GM19193 (cell line): ENCODE measurements around the gene ARHGEF33.

ENCODE experiments used
- POLR2A ChIP-seq: IDR thresholded peaks from 4 replicates; pipeline ENCODE4 v1.6.1; 2011; ENCODE audit not compliant: insufficient read depth, insufficient read length; ENCODE audit errors: extremely low read depth

The ARHGEF33 gene

DNA sequence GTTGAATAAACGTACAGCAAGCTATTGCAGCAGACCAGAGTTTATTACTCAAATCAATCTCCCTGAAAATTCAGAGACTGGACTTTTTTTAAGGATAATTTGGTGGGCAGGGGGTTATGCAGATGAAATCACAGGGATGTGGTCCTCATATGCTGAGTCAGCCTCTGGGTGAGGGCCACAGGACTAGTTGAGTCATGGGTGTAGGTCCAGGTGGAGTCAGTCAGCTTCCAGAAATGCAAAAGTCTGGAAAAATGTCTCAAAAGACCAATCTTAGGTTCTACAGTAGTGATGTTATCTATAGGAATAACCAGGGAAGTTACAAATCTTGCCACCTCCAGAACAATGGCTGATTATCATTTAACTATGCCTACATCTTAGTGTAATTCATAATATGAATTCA, 51.1 kb downstream of the ARHGEF33 start:
- TF ChIP-seq POLR2A: no peak

DNA sequence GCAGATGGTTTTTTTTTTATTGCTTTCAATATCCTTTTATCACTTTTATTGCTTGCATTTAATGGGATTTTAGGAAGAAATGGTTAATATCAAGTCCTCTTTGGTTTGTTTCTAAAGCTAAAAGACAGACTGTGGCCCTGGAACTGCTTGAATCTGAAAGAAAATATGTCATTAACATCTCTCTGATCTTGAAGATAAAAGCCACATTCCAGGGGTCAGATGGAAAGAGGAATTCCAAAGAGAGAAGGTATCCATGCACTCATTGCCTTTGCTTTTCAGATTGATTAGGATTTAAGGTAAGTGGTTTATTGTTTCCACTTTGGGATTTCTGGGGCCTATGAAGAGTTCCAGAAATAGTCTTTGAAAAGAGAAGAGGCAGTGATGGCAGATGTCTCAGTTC, 54.1 kb downstream of the ARHGEF33 start:
- TF ChIP-seq POLR2A: no peak

DNA sequence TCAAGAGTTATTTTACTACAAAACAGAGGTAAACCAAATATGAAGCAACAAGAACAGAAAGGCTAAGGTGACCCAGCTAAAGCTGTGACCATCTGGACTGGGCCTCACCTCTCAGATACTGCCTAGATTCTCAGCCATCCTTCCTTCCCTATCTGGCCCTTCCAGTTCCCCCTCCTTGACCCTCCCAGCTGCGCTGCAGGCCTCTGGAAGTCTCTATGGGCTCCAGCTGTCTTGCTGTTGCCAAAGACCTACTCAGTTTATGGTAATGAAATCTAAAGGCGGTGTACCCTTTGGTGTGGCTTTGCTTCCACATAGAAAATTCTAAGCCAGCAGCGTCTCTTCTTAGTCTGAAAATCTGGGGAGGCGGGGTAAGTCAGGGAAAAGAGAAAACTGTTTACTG, 55.7 kb downstream of the ARHGEF33 start:
- TF ChIP-seq POLR2A: no peak

DNA sequence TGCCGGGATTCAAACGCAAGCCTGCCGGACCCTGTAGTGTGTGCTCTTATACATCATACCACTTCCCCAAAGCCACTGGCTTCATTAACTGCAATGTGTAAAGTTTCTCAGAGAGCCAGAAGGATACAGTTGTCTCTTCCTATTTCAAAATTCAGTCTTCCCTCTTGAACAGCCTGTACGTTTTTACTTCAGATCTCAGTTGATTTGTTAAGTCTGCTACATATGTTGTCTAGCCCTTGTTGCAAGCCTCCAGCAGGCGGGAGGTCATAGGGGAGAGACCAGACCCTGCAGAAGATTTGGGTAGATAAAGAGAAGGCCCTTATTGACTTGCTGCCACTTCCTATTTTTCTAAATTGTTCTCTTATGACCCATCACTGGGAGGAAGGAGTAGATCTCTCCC, 56.2 kb downstream of the ARHGEF33 start:
- no peak for TF ChIP-seq POLR2A

DNA sequence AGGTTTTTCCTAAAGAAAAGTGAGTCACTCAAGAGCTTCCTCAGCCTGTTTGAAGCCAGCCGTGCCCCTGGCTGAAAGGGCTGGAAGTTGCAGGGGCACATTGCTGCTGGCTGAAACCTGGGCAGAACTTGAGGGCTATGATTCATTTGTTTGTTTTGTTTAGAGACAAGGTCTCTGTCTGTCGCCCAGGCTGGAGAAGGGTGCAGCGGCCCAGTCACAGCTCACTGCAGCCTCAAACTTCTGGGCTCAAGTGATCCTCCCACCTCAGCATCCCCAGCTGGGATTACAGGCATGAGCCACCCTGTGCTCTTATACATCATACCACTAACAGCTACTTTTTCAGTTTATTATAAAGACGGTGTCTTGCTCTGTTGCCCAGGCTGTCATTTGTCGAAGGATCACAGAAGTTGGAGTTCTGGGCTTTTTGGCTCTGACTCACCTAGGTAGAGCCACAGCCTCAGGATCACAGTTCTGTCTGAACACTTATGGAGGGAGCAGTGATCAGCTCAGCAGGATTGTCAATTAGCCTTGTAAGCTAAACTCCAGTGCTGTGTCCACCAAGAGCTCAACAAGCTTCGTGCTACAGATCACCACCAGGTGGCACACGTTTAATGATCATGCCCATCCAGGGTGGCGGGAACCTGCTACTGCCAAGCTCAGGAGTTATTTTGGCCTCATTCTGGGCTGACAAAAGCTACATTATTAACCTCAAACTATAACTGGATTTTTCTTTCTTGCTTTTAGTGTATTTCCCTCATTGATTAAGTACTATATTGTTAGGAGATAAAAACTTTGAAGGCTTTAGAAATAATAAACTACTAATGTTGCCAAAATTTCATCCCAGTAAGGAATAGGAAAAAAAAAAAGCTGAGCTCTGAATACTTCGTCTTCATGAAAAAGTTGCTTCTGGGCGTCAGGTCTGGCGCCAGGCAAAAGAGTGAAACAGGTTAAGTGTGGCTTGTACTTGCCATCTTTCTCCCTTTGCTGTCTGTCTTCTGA, 57.9 kb downstream of the ARHGEF33 start:
- TF ChIP-seq POLR2A: no peak

DNA sequence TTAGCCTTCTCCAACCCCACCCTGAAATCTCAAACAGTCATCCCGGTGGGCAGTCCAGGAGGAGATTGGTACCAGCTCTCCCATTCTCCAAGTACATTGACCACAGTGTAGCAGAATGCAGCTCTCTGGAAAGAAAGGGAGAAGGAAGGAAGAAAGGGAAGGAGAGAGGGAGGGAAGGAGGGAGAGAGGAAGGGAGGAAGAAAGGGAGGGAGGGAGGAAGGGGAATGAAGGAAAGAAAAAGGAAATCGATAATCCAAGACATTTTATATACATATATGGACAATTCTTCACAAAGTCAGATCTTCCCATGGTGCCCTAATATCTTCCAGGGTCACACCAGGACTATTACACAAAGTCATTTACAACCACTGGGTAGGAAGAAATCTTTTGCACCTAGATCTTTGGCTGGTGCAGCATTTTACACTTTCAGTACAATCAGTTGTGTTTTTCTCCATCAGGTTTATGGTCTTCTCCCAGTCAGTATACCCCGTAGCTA, 58.8 kb downstream of the ARHGEF33 start:
- TF ChIP-seq POLR2A: no peak

DNA sequence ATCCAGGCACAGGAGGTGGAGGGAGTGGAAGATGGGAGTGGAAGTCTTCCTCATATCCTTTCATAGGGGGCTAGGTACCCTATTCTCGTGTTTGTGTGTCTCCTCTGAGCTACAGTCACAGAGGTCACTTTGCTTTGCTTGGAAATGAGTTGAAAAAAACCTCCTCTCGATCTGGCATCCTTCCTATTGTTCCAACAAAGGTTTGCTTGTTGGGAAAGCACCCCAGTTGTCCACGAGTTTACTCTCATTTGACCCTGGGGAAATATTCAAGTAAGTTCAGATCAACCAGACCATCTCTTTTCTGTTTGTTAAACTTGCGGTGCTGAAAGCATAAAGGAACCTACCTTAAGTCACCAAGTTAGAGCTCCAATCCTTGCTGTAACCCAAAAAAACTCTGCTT, 59.3 kb downstream of the ARHGEF33 start:
- no peak for TF ChIP-seq POLR2A

DNA sequence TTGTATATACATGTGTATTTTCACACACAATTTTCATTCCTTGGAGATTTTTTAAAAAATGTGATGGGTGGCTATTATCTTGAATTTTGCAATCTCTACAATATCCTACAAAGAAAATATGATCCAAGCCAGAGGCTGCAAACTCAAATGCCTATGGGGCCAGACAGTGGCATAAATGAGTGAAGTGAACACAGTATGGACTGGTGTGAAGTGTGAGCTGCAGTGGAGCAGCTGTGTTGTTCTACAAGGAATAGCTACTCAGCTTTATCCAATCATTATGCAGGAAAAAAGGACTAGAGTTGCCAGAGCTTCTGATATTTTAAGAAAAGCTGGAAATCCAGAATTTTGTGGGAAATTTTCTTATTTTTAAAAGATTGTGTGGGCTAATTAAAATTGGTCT, 62.1 kb downstream of the ARHGEF33 start:
- TF ChIP-seq POLR2A: no peak

DNA sequence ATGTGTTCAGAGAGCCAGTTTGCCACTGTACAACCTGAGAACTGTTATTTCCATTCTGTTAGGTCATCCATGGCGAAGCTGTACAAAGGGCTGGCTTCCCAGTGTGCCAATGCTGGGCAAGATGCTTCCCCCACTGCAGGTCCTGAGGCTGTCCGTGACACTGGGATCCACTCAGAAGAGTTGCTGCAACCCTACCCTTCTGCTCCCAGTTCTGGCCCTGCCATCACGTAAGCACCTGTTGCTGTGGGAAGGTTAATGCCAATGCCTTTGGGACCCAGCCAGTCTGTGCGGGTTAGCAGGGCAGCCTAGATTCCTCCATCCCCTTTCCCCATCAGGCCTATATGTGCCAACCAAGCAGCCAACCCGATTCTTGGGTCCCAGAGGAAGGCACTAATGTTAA, 68.3 kb downstream of the ARHGEF33 start:
- TF ChIP-seq POLR2A: no peak

DNA sequence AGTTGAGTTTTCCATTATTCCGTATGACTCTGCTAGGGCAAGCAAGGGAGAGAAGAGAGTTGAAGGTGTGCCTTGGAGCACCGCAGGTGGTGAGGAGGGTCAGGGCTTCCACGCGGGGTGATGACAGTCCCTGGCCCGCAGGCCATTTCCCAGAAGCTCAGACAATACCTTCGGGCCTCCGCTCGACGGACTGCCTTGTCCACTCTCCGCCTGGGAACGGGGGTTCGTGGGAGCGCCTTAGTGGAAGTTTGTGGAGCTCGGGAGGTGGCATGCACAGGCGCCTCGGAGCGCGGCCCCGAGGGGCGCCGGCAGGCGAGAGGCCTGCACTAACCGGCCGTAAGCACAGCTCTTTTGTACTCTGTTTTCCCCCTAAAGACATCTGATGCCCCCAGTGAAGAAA, 69.8 kb downstream of the ARHGEF33 start:
- TF ChIP-seq POLR2A: no peak

DNA sequence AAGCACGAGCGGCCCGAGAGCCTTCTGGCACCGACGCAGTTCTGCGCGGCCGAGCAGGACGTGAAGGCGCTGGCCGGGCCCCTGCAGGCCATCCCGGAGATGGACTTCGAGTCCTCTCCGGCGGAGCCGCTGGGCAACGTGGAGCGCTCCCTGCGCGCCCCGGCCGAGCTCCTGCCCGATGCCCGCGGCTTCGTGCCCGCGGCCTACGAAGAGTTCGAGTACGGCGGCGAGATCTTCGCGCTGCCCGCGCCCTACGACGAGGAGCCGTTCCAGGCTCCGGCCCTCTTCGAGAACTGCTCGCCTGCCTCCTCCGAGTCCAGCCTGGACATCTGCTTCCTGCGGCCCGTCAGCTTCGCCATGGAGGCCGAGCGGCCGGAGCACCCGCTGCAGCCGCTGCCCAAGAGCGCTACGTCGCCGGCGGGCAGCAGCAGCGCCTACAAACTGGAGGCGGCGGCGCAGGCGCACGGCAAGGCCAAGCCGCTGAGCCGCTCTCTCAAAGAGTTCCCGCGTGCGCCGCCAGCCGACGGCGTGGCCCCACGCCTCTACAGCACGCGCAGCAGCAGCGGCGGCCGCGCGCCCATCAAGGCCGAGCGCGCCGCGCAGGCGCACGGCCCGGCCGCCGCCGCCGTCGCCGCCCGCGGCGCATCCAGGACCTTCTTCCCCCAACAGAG, 70.4 kb downstream of the ARHGEF33 start:
- TF ChIP-seq POLR2A: no peak

DNA sequence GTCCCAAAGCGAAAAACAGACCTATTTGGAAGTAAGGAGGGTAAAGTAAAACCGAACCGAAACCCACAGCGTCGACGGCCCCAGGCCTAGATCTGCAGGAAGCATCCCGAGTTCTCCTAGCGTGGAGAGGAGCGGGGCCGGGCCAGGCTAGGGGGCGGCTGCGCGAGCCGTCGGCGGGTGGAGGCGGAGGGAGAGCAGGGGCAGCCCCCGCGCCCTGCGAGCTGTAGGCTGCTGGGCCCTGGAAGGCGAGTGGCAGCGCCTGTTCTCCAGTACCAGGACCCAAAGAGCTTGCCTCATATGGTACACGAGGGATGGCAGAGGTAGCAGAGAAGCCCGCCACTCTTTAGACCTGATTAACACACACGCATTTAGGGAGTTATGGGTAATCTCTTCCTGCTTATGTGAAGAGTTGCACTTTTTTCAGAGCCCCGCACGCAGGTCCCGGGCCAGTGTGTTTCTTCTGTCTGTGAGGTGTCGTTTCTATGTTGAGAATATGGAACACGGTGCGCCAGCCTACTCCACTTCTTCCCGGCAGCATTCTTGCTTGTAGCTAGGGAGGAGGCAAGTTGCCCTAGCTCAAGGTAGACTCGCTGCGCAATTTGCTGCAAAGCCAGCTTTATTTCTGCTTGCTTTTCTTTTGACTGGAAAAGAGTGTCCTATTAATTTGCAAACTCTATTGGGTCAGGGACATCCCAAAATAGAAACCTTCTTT, 71.1 kb downstream of the ARHGEF33 start:
- no peak for TF ChIP-seq POLR2A

DNA sequence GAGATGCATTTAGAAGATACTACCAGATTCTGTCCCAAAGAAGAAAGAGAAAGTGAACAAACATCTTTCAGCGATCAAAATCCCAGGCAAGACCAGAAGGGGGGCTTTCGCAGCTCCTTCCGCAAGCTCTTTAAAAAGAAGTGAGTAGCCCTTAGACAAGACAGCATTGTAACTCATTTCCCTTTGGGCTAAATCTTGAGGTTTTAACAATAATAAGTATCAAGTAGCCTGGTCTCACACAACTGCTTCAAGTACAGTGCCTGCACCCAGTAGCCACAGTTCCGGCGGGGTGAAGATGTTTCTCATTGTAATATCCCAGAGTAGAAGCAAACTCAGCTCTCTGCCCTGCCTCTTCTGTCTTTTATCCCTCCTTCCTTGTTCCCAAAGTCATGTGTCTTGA, 76.3 kb downstream of the ARHGEF33 start:
- no peak for TF ChIP-seq POLR2A

DNA sequence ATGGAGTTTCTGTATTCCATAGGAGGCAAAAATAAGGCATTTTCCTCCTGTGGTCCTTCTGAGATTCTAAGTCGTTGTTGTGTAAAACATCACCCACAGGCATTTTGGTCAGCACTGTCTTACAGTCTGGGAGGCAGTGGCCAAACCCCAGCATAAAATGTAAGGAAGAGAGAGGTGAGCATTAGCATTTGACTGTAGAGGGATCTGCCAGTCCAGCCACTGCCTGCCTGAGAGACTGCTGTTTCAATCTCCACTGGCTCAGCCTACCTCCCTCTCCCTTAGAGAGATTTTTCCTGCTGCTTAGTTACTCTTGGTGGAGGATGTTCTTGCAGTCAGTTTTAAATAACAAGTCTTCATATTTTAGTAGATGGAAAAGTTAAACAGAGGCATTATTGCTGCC, 77.0 kb downstream of the ARHGEF33 start:
- no peak for TF ChIP-seq POLR2A

DNA sequence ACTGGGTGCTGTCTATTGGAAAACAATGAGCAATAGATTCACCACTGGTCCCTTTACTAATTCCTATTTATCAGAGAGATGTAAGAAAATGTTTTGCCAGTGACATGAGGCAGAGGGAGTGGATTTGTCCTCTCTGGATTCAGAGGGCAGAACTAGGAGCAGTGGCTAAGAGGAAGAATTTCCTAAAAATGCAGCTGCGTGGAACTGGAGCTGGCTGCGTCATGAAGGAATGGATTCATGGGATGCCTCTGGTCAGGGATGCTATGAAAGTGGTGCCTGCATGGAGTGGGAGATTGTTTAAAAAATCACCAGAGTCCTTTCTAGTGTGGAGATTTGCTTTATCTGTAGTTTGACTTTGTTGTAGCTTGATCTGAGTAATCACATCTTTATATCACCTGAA, 78.3 kb downstream of the ARHGEF33 start:
- TF ChIP-seq POLR2A: no peak
